ENCODE data around the gene PTGES3.
A peak's percentile ranks its signal among the peaks of the same experiment; 100 is the strongest.

The PTGES3 gene

DNA sequence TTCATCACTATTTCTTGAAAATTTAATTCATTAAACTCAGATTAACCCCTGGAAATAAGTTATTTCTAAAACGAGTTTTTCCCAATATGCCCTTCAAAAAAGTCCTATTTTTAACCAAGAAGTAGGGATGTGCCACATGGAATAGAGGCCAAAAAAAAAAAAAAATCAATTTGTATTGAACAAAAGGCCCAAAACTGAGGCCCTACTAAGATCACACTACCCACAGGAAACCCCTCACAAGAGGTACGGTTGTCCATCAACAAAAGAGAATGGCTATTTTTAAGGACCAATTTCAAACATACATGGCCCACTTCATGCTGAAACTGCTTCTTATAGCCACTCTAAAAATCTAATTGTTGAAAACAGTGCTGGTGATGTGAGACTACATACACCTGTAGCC, 50.5 kb downstream of the PTGES3 start:
- Histone ChIP-seq H4K8ac (ENCODE audit: low read depth, low read length) (no peak overlapping the region), H2BK5ac (ENCODE audit: low read length) (no peak overlapping the region), H2BK120ac (ENCODE audit: low read depth, low read length) (no peak overlapping the region), H3K9ac (ENCODE audit: low read length) (no peak overlapping the region), H4K5ac (ENCODE audit: low read length) (no peak overlapping the region), H2BK15ac (replicated peaks; ENCODE audit: low read depth) (no peak overlapping the region), H3K79me2 (ENCODE audit: control insufficient read depth, insufficient read depth, low read length) (peaks cover 5% of the 10 kb centered on the region), H3K36me3 (ENCODE audit: control insufficient read depth, insufficient read depth, low read length) (peaks cover 15% of the 10 kb centered on the region), H3K4me3 (ENCODE audit: low read length) (no peak overlapping the region), H3K4ac (ENCODE audit: low read depth, low read length) (no peak overlapping the region), H3K79me1 (ENCODE audit: low read length) (peaks cover 11% of the 10 kb centered on the region), H3K23ac (ENCODE audit: low read length) (no peak overlapping the region), H3K4me2 (ENCODE audit: low read length) (no peak overlapping the region), H3K4me1 (ENCODE audit: control insufficient read depth, low read depth, low read length) (peaks cover 8% of the 10 kb centered on the region), H3K56ac (ENCODE audit: low read length) (no peak overlapping the region), H3K18ac (ENCODE audit: low read length) (no peak overlapping the region), H3K27ac (ENCODE audit: low read depth, low read length) (no peak overlapping the region), H2AK5ac (ENCODE audit: low read length) (no peak overlapping the region), H3K27me3 (ENCODE audit: insufficient read depth, low read length, poor library complexity) (no peaks in the 10 kb centered on the region)
- DNase-seq = no peak
- WGBS (ENCODE audit: extremely low coverage, insufficient coverage, low lambda C conversion rate) = no CpG with 5 or more reads among the region's 2 CpGs

DNA sequence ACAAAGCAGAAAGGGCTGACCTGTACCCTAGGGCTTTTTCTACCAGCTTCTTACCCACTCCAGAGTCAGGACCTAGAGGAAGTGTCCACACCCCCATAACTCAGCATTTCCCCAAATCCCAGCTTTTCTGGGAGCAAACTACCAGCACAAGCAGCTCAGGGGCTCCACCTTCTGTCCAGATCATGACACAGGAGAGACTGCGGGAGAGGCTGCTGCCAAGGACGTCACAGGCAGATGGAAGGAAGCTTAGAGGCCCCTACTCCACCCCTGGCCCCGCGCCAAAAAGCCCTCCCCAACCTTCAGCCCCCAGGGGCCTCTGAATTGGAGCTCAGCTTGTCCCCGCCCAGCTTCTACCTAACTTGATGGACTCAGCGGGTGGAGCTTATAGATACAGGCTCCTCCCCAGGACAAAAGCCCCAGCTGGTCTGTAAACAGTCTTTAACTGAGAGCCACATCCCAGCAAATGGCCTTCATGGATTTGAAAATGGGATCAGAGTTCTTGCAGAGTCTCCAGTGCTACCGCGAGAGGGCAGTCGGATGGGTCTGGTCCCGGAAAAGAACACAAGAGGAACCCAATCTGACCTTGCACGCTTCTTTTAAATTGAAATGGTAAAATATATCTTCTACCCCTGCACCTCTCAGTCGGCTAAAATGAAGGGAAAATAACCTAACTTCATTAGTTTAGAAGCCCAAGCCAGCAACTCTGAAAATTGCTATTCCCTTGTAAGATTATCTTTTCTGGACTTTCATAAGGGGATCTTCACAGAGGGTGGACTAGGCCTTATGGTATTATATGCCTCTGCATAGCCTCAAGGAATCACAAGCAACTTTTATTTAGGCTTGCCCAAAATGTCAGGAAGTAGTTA, 51.2 kb downstream of the PTGES3 start:
- Histone ChIP-seq H3K4me2 (ENCODE audit: low read length) (peak overlapping the region; percentile 83), H3K27me3 (ENCODE audit: insufficient read depth, low read length, poor library complexity) (no peaks in the 10 kb centered on the region), H3K23ac (ENCODE audit: low read length) (no peak overlapping the region), H3K4ac (ENCODE audit: low read depth, low read length) (no peak overlapping the region), H3K18ac (ENCODE audit: low read length) (no peak overlapping the region), H2BK15ac (replicated peaks; ENCODE audit: low read depth) (no peak overlapping the region), H4K5ac (ENCODE audit: low read length) (no peak overlapping the region), H3K79me1 (ENCODE audit: low read length) (peaks cover 7% of the 10 kb centered on the region), H4K8ac (ENCODE audit: low read depth, low read length) (no peak overlapping the region), H3K4me3 (ENCODE audit: low read length) (peak overlapping the region; percentile 10), H3K79me2 (ENCODE audit: control insufficient read depth, insufficient read depth, low read length) (peaks cover 3% of the 10 kb centered on the region), H3K4me1 (ENCODE audit: control insufficient read depth, low read depth, low read length) (peaks cover 13% of the 10 kb centered on the region), H2AK5ac (ENCODE audit: low read length) (no peak overlapping the region), H3K27ac (ENCODE audit: low read depth, low read length) (peak overlapping the region; percentile 65), H2BK5ac (ENCODE audit: low read length) (peak overlapping the region; percentile 58), H3K9ac (ENCODE audit: low read length) (peak overlapping the region; percentile 75), H3K56ac (ENCODE audit: low read length) (peak overlapping the region; percentile 79), H3K36me3 (ENCODE audit: control insufficient read depth, insufficient read depth, low read length) (peaks cover 11% of the 10 kb centered on the region), H2BK120ac (ENCODE audit: low read depth, low read length) (no peak overlapping the region)
- peak; percentile 100 for DNase-seq
- no CpG with 5 or more reads among the region's 12 CpGs for WGBS (ENCODE audit: extremely low coverage, insufficient coverage, low lambda C conversion rate)

DNA sequence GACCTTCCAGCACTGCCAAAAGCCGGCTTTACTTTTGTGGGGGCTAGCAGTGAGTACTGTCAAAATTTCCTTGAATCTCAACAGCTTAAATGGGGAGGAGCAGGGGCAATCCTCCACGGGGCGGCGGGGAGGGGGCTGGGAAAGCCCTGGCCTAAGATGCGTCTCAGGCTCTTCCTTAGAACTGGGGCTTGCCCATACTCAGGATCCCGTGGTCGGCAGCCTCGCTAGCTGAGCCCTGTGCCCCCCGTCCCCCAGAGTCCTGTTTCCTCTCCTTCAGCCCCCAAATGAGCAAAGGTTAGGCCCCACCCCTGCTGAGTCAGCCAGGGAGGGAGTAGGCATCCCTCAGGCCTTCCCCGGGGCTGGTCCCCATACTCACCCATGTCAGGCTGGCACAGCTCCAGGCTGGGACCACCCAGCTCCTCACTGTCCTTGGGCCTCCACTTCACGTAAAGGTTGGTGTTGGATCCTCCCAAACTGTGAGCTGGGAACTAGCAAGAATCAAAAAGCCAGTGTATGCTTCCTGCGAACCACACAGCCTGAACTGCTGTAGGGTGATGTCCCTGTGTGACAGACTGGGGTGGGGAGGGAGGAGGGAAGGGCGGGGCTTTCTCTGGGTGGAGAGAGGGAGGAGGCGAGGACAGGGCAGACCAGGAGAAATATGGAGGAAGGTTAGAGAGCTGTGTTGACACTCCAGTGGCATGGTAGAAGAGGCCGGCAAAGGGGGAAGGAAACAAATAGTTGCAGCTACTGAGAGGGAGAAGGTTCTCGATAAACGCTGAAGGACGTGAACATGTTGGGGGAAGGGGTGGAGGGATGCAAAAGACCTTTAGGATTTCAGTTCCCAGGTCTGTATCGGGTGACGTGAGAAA, 52.0 kb downstream of the PTGES3 start:
- H3K79me2 ChIP-seq (ENCODE audit: control insufficient read depth, insufficient read depth, low read length) = peaks cover 3% of the 10 kb centered on the region
- no peak overlapping the region for H4K8ac ChIP-seq (ENCODE audit: low read depth, low read length)
- H2BK120ac ChIP-seq (ENCODE audit: low read depth, low read length) = no peak overlapping the region
- peak; percentile 93 for DNase-seq
- H3K18ac ChIP-seq (ENCODE audit: low read length) = peak overlapping the region; percentile 15
- H2BK5ac ChIP-seq (ENCODE audit: low read length) = peak overlapping the region; percentile 58
- no peak overlapping the region for H3K23ac ChIP-seq (ENCODE audit: low read length)
- H3K79me1 ChIP-seq (ENCODE audit: low read length) = peaks cover 10% of the 10 kb centered on the region
- H3K27ac ChIP-seq (ENCODE audit: low read depth, low read length) = peak overlapping the region; percentile 65
- H3K9ac ChIP-seq (ENCODE audit: low read length) = peak overlapping the region; percentile 75
- peak overlapping the region; percentile 79 for H3K4me3 ChIP-seq (ENCODE audit: low read length)
- H3K27me3 ChIP-seq (ENCODE audit: insufficient read depth, low read length, poor library complexity) = no peaks in the 10 kb centered on the region
- peak overlapping the region; percentile 91 for H3K56ac ChIP-seq (ENCODE audit: low read length)
- no peak overlapping the region for H3K4ac ChIP-seq (ENCODE audit: low read depth, low read length)
- H3K36me3 ChIP-seq (ENCODE audit: control insufficient read depth, insufficient read depth, low read length) = peaks cover 11% of the 10 kb centered on the region
- peaks cover 17% of the 10 kb centered on the region for H3K4me1 ChIP-seq (ENCODE audit: control insufficient read depth, low read depth, low read length)
- H3K4me2 ChIP-seq (ENCODE audit: low read length) = peak overlapping the region; percentile 83
- no peak overlapping the region for H2AK5ac ChIP-seq (ENCODE audit: low read length)
- no CpG with 5 or more reads among the region's 20 CpGs for WGBS (ENCODE audit: extremely low coverage, insufficient coverage, low lambda C conversion rate)
- no peak overlapping the region for H2BK15ac ChIP-seq (replicated peaks; ENCODE audit: low read depth)
- no peak overlapping the region for H4K5ac ChIP-seq (ENCODE audit: low read length)

DNA sequence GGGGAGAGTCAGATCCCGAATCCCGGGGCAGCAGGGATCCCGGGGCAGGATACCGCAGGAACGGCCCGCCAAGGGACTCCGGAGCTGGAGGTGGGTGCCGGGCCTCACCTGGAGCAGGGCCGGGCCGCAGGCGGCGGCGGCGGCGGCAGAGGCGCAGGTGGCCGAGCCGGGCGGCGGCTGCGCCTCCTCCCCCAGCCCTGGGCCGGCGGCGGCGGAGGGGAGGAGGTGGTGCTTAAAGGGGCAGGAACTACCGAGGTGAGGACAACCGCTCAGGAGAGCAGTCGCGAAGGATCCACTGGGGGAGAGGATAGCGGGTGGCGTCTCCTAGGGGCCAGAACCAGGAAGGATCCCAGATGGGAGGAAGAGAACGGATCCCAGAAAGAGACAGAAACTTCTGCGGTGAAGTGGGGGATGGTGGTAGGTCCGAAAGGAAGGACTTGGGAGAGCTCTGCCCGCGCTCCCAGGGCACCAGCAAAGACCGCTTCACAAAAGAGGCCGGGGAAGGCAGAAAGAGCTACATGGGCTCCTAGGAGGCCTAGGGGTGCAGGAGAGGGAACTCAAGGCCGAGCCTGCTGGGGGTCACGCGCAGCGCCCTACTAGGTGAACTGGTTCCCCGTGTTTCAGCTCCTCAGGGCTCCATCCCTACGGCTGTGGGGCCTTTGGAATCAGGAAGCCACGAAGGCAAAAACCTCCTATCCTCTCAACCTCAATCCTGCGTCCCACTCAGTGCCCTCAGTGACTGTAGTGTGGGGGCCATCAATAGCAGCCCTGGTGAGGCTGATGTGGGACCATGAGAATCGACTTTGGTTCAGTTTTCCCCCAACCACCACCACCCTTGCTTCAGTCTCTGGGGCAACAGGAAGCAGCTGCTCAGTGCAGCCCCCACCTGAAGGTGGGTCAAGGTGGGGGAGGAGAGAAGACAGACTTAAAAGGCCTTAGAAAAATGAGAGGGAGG, 53.0 kb downstream of the PTGES3 start:
- peak overlapping the region; percentile 91 for H3K27ac ChIP-seq (ENCODE audit: low read depth, low read length)
- peak overlapping the region; percentile 44 for H3K4ac ChIP-seq (ENCODE audit: low read depth, low read length)
- H3K4me2 ChIP-seq (ENCODE audit: low read length) = peak overlapping the region; percentile 91
- peak overlapping the region; percentile 79 for H3K4me3 ChIP-seq (ENCODE audit: low read length)
- peak overlapping the region; percentile 81 for H3K23ac ChIP-seq (ENCODE audit: low read length)
- peak overlapping the region; percentile 91 for H3K56ac ChIP-seq (ENCODE audit: low read length)
- peaks cover 3% of the 10 kb centered on the region for H3K79me2 ChIP-seq (ENCODE audit: control insufficient read depth, insufficient read depth, low read length)
- peak; percentile 96 for DNase-seq
- H3K36me3 ChIP-seq (ENCODE audit: control insufficient read depth, insufficient read depth, low read length) = peaks cover 11% of the 10 kb centered on the region
- H3K18ac ChIP-seq (ENCODE audit: low read length) = peak overlapping the region; percentile 54
- H3K79me1 ChIP-seq (ENCODE audit: low read length) = peaks cover 10% of the 10 kb centered on the region
- H2BK15ac ChIP-seq (replicated peaks; ENCODE audit: low read depth) = no peak overlapping the region
- no peak overlapping the region for H2AK5ac ChIP-seq (ENCODE audit: low read length)
- no peak overlapping the region for H4K8ac ChIP-seq (ENCODE audit: low read depth, low read length)
- peaks cover 17% of the 10 kb centered on the region for H3K4me1 ChIP-seq (ENCODE audit: control insufficient read depth, low read depth, low read length)
- peak overlapping the region; percentile 60 for H3K9ac ChIP-seq (ENCODE audit: low read length)
- no CpG with 5 or more reads among the region's 47 CpGs for WGBS (ENCODE audit: extremely low coverage, insufficient coverage, low lambda C conversion rate)
- H4K5ac ChIP-seq (ENCODE audit: low read length) = no peak overlapping the region
- H2BK5ac ChIP-seq (ENCODE audit: low read length) = peak overlapping the region; percentile 65
- H3K27me3 ChIP-seq (ENCODE audit: insufficient read depth, low read length, poor library complexity) = no peaks in the 10 kb centered on the region
- no peak overlapping the region for H2BK120ac ChIP-seq (ENCODE audit: low read depth, low read length)

DNA sequence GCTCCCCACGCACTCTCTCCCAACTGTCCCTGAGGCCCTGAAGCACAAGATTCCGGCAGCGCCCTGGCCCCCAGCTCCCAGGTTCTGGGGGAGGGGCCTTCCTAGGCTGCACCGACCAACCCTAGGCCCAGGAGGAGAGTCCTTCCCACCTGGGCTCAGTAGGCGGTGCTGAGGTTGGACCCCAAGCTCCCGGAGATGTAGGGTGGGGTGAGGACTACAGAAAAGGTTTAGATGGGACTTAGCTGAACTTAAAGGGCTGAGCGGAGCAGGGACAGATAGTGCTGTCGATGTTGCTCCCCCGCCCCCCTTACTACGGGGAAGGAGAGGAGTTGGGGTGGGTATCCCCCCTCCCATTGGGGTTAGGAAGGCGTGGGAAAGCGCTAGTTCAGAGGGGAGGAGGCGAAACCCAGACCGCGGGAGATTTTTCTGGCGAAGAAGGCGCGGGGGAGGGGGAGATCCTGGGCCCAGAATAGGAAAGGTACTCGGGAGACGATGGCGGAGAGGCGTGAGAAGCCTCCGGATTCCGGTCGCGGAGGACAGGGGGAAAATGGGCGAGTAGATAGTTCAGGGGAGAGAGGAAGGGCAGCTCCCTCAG, 53.7 kb downstream of the PTGES3 start:
- Histone ChIP-seq H4K8ac (ENCODE audit: low read depth, low read length) (no peak overlapping the region), H3K18ac (ENCODE audit: low read length) (peak overlapping the region; percentile 54), H2AK5ac (ENCODE audit: low read length) (no peak overlapping the region), H3K56ac (ENCODE audit: low read length) (peak overlapping the region; percentile 91), H3K27ac (ENCODE audit: low read depth, low read length) (peak overlapping the region; percentile 91), H3K9ac (ENCODE audit: low read length) (peak overlapping the region; percentile 60), H3K23ac (ENCODE audit: low read length) (peak overlapping the region; percentile 81), H2BK15ac (replicated peaks; ENCODE audit: low read depth) (no peak overlapping the region), H3K79me1 (ENCODE audit: low read length) (peaks cover 8% of the 10 kb centered on the region), H3K4me1 (ENCODE audit: control insufficient read depth, low read depth, low read length) (peaks cover 17% of the 10 kb centered on the region), H4K5ac (ENCODE audit: low read length) (no peak overlapping the region), H2BK120ac (ENCODE audit: low read depth, low read length) (no peak overlapping the region), H3K27me3 (ENCODE audit: insufficient read depth, low read length, poor library complexity) (no peaks in the 10 kb centered on the region), H2BK5ac (ENCODE audit: low read length) (peak overlapping the region; percentile 65), H3K4me2 (ENCODE audit: low read length) (peak overlapping the region; percentile 91), H3K79me2 (ENCODE audit: control insufficient read depth, insufficient read depth, low read length) (peaks cover 7% of the 10 kb centered on the region), H3K36me3 (ENCODE audit: control insufficient read depth, insufficient read depth, low read length) (peaks cover 8% of the 10 kb centered on the region), H3K4ac (ENCODE audit: low read depth, low read length) (peak overlapping the region; percentile 44), H3K4me3 (ENCODE audit: low read length) (peak overlapping the region; percentile 79)
- WGBS (ENCODE audit: extremely low coverage, insufficient coverage, low lambda C conversion rate) = no CpG with 5 or more reads among the region's 27 CpGs
- DNase-seq = peak; percentile 87

Data from mesendoderm (in vitro differentiated cells).